ENCODE data around the gene DNAH7.

GRCh38 chr2:195759877-195760276 lies 308.8 kb downstream of the DNAH7 start:
- TF ChIP-seq POLR2A (IDR thresholded peaks at IDR 0.05): no peak
- no peak for TF ChIP-seq CTCF (IDR thresholded peaks at IDR 0.05)
